HG02981 (cell line): ENCODE measurements around the gene TXNRD2.
"Not testable (repeated sequence)": the region's sequence is repeated elsewhere in the genome, so short reads cannot be mapped to it uniquely, and the experiment has no call there.

Source experiments
- ATAC-seq: cut with Tn5 transposase; IDR thresholded peaks from one replicate; pipeline ENCODE4 v1.9.1; 2021; ENCODE audit warnings: mild to moderate bottlenecking, moderate library complexity; ENCODE audit not compliant: unreplicated experiment

TXNRD2 gene

GRCh38 chr22:19890502-19891316 lies 50.9 kb downstream of the TXNRD2 start:
- no peak for ATAC-seq

- ATAC-seq = no peak
Observed at GRCh38 chr22:19889951-19890350, 51.7 kb downstream of the TXNRD2 start.

GRCh38 chr22:19888131-19888746 lies 53.4 kb downstream of the TXNRD2 start:
- ATAC-seq = no peak

GRCh38 chr22:19887256-19887985 lies 54.2 kb downstream of the TXNRD2 start:
- ATAC-seq = no peak

- ATAC-seq = no peak
Observed at GRCh38 chr22:19886605-19887255, 54.9 kb downstream of the TXNRD2 start.

- ATAC-seq = no peak
Observed at GRCh38 chr22:19885841-19886592, 55.6 kb downstream of the TXNRD2 start.

GRCh38 chr22:19884954-19885751 lies 56.5 kb downstream of the TXNRD2 start:
- no peak for ATAC-seq

- ATAC-seq = no peak
Observed at GRCh38 chr22:19884161-19884953, 57.3 kb downstream of the TXNRD2 start.

- ATAC-seq = not testable (repeated sequence)
Observed at GRCh38 chr22:19883446-19883845, 58.2 kb downstream of the TXNRD2 start.

GRCh38 chr22:19882446-19883381 lies 58.9 kb downstream of the TXNRD2 start:
- ATAC-seq = no peak

- ATAC-seq = no peak
Observed at GRCh38 chr22:19880786-19881569, 60.6 kb downstream of the TXNRD2 start.

GRCh38 chr22:19879992-19880785 lies 61.4 kb downstream of the TXNRD2 start:
- ATAC-seq = no peak

GRCh38 chr22:19879643-19879991 lies 62.0 kb downstream of the TXNRD2 start:
- ATAC-seq = no peak

- no peak for ATAC-seq
Observed at GRCh38 chr22:19879246-19879570, 62.4 kb downstream of the TXNRD2 start.

- ATAC-seq = no peak
Observed at GRCh38 chr22:19878461-19879245, 63.0 kb downstream of the TXNRD2 start.
